PC-9 (cell line): ENCODE data around the gene QARS1. TPM values are rescaled to one million over a fixed set of nuclear protein-coding genes. Genes with fewer than 3 reads are reported as not detected.

Source experiments
- BruUV-seq: library from RNA; stranded (reverse); fragments of 400-500 nt; replicated peaks from 2 replicates; lab custom pipeline; 2021; lab: Mats Ljungman, UMichigan
- CTCF ChIA-PET: fragments of 300-600 bp; sonication (Branson Sonifier 250); formaldehyde crosslinking; loops from one replicate; lab custom pipeline; 2022; ENCODE audit warnings: antibody characterized with exemption; lab: Charles Lee
- POLR2A ChIA-PET: fragments of 300-600 bp; sonication (Branson Sonifier 250); formaldehyde crosslinking; loops from one replicate; lab custom pipeline; 2022; ENCODE audit warnings: antibody characterized with exemption; ENCODE audit not compliant: unreplicated experiment; lab: Charles Lee
- DNase-seq, 2 experiments: peaks; one replicate each; pipeline versions ENCODE4 v3.0.0 to v3.0.0-alpha.2; 2015 to 2022; ENCODE audit warnings: mixed read lengths in 1 of 2
- H2AFZ ChIP-seq: fragments of 200-600 bp; sonication (generic); 2 replicates; pipeline ENCODE4 v1.8.1; 2017; ENCODE audit warnings: antibody characterized with exemption
- H3F3A ChIP-seq: fragments of 200-600 bp; sonication (generic); 2 replicates; pipeline ENCODE4 v1.8.1; 2017; ENCODE audit warnings: antibody characterized with exemption, mild to moderate bottlenecking, low read depth; ENCODE audit not compliant: insufficient read depth
- H3K27ac ChIP-seq: fragments of 200-600 bp; sonication (generic); 2 replicates; pipeline ENCODE4 v1.6.1; 2016; ENCODE audit warnings: mixed run types
- H3K27me3 ChIP-seq: fragments of 200-600 bp; sonication (generic); 2 replicates; pipeline ENCODE4 v1.6.1; 2016; ENCODE audit warnings: low read depth, mixed run types; ENCODE audit not compliant: insufficient read depth
- H3K36me3 ChIP-seq: fragments of 200-600 bp; sonication (generic); 2 replicates; pipeline ENCODE4 v1.6.1; 2016; ENCODE audit warnings: low read depth, mixed run types
- H3K4me1 ChIP-seq: fragments of 200-600 bp; sonication (generic); replicated peaks from 2 replicates; pipeline ENCODE4 v1.6.1; 2016; ENCODE audit warnings: mixed run types; ENCODE audit not compliant: insufficient read depth
- H3K4me2 ChIP-seq: fragments of 200-600 bp; sonication (generic); 2 replicates; pipeline ENCODE4 v1.6.1; 2017; ENCODE audit warnings: mixed run types
- H3K4me3 ChIP-seq: fragments of 200-600 bp; sonication (generic); 2 replicates; pipeline ENCODE4 v1.6.1; 2016; ENCODE audit warnings: mixed run types
- H3K79me2 ChIP-seq: fragments of 200-600 bp; sonication (generic); 2 replicates; pipeline ENCODE4 v1.6.1; 2017; ENCODE audit warnings: low read depth, mixed run types
- H3K9me2 ChIP-seq: fragments of 200-600 bp; sonication (generic); 2 replicates; pipeline ENCODE4 v1.8.1; 2017; ENCODE audit warnings: mild to moderate bottlenecking; ENCODE audit not compliant: insufficient read depth
- H3K9me3 ChIP-seq: fragments of 200-600 bp; sonication (generic); 2 replicates; pipeline ENCODE4 v1.8.1; 2016; ENCODE audit warnings: low read depth; ENCODE audit not compliant: insufficient read depth
- H4K20me1 ChIP-seq: fragments of 200-600 bp; sonication (generic); 2 replicates; pipeline ENCODE4 v1.8.1; 2017; ENCODE audit not compliant: insufficient read depth
- EZH2 ChIP-seq: fragments of 200-600 bp; sonication (generic); IDR thresholded peaks from 2 replicates; pipeline ENCODE4 v1.8.0; 2017; ENCODE audit warnings: antibody characterized with exemption, low read depth
- intact Hi-C: fragments of 100-400 bp; cut with micrococcal nuclease; formaldehyde crosslinking; loops from one replicate; pipeline ENCODE4 v1.10.0; 2022; ENCODE audit not compliant: unreplicated experiment
- total RNA-seq: library from RNA; stranded (reverse); gene quantifications from 2 replicates; pipeline ENCODE4 v1.2.3, GENCODE V29; 2021
- TF ChIP-seq, protein P1 (sequence below): fragments of 200-600 bp; sonication (generic); conservative IDR thresholded peaks from 2 replicates; pipeline ENCODE4 v1.6.1; 2017; ENCODE audit warnings: mixed run types, antibody characterized with exemption, mild to moderate bottlenecking, moderate library complexity

QARS1 gene
- total RNA-seq, 1 experiment from 2014 or later, result 337 TPM

DNA sequence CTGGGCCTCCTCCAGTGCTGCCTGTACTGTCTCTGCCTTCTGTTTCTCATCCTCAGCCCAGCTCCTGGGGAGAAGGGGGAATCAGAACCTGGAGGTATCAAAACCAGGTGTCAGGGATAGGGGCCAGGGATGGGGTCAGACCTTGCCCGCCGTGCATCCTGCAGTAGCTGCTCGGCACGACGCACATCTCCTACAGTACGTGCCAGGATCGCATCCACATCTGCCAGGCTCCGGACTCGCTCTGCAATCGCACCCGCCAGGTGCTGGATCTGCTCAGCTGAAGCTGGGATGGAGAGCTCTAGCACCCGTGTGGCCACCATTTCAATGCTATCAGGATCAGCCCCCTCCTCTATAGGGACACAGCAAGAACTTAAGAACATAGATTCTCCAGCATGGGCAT lies 17.5 kb upstream of the QARS1 start:
- H2AFZ ChIP-seq, result no peak overlapping the region
- peaks cover 10% of the 10 kb centered on the region for H3K4me1 ChIP-seq
- H3F3A ChIP-seq, result peaks cover 29% of the 10 kb centered on the region
- no peaks in the 10 kb centered on the region for H4K20me1 ChIP-seq
- BruUV-seq, result no TSS peak
- H3K27ac ChIP-seq, result no peak overlapping the region
- H3K79me2 ChIP-seq, result peaks cover 26% of the 10 kb centered on the region
- intact Hi-C loops, result no loop called here
- peaks cover 11% of the 10 kb centered on the region; the same call in 1 of the 2 replicates for H3K36me3 ChIP-seq
- no peak overlapping the region for H3K4me3 ChIP-seq
- H3K9me3 ChIP-seq, result no peaks in the 10 kb centered on the region
- no peaks in the 10 kb centered on the region for H3K27me3 ChIP-seq
- TF ChIP-seq EZH2, result no peak
- TF ChIP-seq, protein P1, sequence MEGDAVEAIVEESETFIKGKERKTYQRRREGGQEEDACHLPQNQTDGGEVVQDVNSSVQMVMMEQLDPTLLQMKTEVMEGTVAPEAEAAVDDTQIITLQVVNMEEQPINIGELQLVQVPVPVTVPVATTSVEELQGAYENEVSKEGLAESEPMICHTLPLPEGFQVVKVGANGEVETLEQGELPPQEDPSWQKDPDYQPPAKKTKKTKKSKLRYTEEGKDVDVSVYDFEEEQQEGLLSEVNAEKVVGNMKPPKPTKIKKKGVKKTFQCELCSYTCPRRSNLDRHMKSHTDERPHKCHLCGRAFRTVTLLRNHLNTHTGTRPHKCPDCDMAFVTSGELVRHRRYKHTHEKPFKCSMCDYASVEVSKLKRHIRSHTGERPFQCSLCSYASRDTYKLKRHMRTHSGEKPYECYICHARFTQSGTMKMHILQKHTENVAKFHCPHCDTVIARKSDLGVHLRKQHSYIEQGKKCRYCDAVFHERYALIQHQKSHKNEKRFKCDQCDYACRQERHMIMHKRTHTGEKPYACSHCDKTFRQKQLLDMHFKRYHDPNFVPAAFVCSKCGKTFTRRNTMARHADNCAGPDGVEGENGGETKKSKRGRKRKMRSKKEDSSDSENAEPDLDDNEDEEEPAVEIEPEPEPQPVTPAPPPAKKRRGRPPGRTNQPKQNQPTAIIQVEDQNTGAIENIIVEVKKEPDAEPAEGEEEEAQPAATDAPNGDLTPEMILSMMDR, result no peak
- no peak overlapping the region for H3K4me2 ChIP-seq
- ChIA-PET POLR2A (no interaction called here), CTCF (no interaction called here)
- DNase-seq, result no peak
- no peaks in the 10 kb centered on the region for H3K9me2 ChIP-seq

DNA sequence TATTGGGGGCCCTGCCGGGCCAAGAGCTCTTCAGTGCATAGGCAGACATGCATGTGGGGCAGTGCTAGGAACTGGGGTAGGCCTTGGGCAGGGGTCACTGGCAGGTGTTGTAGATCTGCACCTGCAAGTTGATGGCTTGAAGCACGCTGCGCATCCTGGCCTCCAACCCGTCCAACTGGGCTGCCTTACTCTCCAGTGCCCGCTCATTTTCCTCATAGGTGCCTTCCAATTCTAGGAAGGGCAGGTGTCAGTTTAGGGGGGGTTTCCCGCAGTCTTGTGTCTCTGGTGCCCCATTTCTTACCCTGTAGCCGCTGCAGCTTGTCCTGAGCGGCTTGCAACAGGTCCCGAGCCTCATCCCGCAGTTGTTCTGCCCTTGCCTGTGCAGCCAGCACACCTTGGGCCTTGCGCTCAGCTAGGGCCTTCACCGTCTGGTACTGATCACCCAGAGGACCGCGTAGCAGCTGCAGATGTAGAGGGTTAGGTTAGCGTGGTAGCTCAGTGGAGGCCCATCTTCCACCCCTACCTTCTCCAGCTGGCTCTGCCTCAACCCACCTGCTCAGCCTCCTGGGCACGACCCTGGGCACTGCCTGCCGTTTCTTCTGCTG lies 16.7 kb upstream of the QARS1 start:
- BruUV-seq, result no TSS peak
- intact Hi-C loops, result no loop called here
- TF ChIP-seq, protein P1, result no peak
- no peak for TF ChIP-seq EZH2
- Histone ChIP-seq H3K4me2 (peak overlapping the region; percentile 99; the same call in 1 of the 2 replicates), H2AFZ (no peak overlapping the region), H3K4me1 (peaks cover 10% of the 10 kb centered on the region), H3K9me2 (no peaks in the 10 kb centered on the region), H3K27me3 (no peaks in the 10 kb centered on the region), H3K4me3 (peak overlapping the region; percentile 69), H3K36me3 (peaks cover 11% of the 10 kb centered on the region; the same call in 1 of the 2 replicates), H3K9me3 (no peaks in the 10 kb centered on the region), H3K27ac (peak overlapping the region; percentile 76), H4K20me1 (no peaks in the 10 kb centered on the region), H3K79me2 (peaks cover 26% of the 10 kb centered on the region), H3F3A (peaks cover 29% of the 10 kb centered on the region)
- ChIA-PET POLR2A (interaction anchor here (0.5 to 0.9 kb wide), 10 partner anchors 10 to 1265 kb away, joined by 3 to 6 read pairs (median 4); partner anchors contain the start of gene LAMB2), CTCF (interaction anchor here (0.6 to 0.9 kb wide), 2 partner anchors 27 to 437 kb away, joined by 3 to 4 read pairs; partner anchors contain the start of gene QRICH1)
- no peak for DNase-seq

DNA sequence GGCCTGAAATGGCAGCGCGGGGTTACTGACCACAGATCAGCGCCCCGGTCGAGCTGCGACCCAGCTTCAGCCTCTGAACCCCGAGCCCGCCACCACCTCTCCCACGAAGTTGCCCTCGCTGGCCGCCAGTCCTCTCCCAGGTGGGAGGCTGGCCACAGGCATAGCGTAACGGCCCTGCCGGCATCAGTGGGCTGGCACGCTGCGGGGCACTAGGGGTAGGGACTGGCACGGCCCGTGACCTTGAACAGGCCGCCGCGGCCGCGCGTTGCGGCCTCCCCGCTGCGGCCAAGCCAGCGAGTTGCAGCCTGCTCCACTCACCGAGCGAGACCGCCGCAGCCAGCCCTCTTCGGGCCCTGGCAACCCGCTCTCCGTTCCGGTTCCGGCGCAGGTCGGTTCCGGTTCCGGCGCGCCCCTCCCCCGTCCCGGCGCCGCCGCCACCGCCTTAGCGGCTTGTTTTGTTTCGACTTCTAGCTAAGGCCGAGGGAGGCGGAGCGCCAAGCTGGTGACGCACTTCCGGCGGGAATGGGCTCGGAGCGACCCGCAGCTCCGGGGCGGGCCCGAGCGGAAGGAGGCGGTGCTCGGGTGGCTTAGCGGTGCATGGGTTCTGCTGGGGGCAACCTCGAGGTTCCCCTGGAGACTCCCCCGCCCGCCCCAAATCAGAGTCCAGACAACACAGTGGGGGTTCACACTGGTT lies 16.0 kb upstream of the QARS1 start, which contains the start of gene USP19:
Gene USP19 (minus strand): TSS at position 386 of the 694 bp plus-strand sequence. CDS start 1,678 bp downstream, outside the sequence.
- CTCF ChIA-PET, result interaction anchor here (0.6 to 0.9 kb wide), 2 partner anchors 26 to 436 kb away, joined by 3 to 4 read pairs; partner anchors contain the start of gene QRICH1
- intact Hi-C loops, result loop anchor here (1.0 kb wide), 1 partner anchor 12 kb away; no protein-coding TSS in a partner anchor
- Histone ChIP-seq H3K9me2 (no peaks in the 10 kb centered on the region), H3K27me3 (no peaks in the 10 kb centered on the region), H3K4me1 (peaks cover 10% of the 10 kb centered on the region), H3K36me3 (peaks cover 11% of the 10 kb centered on the region; the same call in 1 of the 2 replicates), H3F3A (peaks cover 29% of the 10 kb centered on the region), H4K20me1 (no peaks in the 10 kb centered on the region), H3K79me2 (peaks cover 26% of the 10 kb centered on the region), H3K9me3 (no peaks in the 10 kb centered on the region), H3K4me2 (peak within 1 kb of the TSS; percentile 99), H3K27ac (peak within 1 kb of the TSS; percentile 76), H2AFZ (peak within 1 kb of the TSS; percentile 77), H3K4me3 (peak within 1 kb of the TSS; percentile 69)
- peak; percentile 76 to 88 for DNase-seq
- POLR2A ChIA-PET, result interaction anchor here (0.5 to 0.9 kb wide), 11 partner anchors 10 to 1266 kb away, joined by 3 to 6 read pairs (median 3); partner anchors contain the start of genes IMPDH2 and LAMB2
- BruUV-seq, result no TSS peak
- no peak for TF ChIP-seq EZH2
- TF ChIP-seq, protein P1, result no peak
